ENCODE measurements around the gene GDPD3. TPM values are rescaled to one million over a fixed set of nuclear protein-coding genes. Genes with fewer than 3 reads are reported as not detected.

GDPD3 gene
- total and polyA plus RNA-seq, 2 donors from 2014 or later = 3.6 to 17.7 TPM

- Histone ChIP-seq H3K4me1 (ENCODE audit: control insufficient read depth in 2 of 3, insufficient read depth in 2 of 3, low read depth in 1 of 3, low read length in 3 of 3) (peaks cover 0 to 30% (median 16%) of the 10 kb centered on the region in 3 donors), H3K36me3 (ENCODE audit: control insufficient read depth in 2 of 3, insufficient read depth in 3 of 3, low read length in 3 of 3) (peaks cover 4 to 10% (median 5%) of the 10 kb centered on the region in 3 donors), H3K27ac (ENCODE audit: low read depth in 2 of 2, low read length in 2 of 2) (peak overlapping the region; percentile 36 to 90), H3K9ac (ENCODE audit: low read length in 3 of 3) (peak overlapping the region in 2 of 3 donors; percentile 5 to 93), H3K4me3 (ENCODE audit: low read length in 3 of 3) (peak overlapping the region in 2 of 3 donors; percentile 86 to 87), H3K27me3 (ENCODE audit: control insufficient read depth, insufficient read depth, low read length) (no peaks in the 10 kb centered on the region), H3K9me3 (ENCODE audit: control insufficient read depth in 2 of 3, insufficient read depth in 1 of 3, low read length in 3 of 3) (peaks cover 0 to 10% (median 0%) of the 10 kb centered on the region in 3 donors)
- no peak for FAIRE-seq
- intact Hi-C loops (cut with DNase I) = no loop called here
- TF ChIP-seq, protein P1, sequence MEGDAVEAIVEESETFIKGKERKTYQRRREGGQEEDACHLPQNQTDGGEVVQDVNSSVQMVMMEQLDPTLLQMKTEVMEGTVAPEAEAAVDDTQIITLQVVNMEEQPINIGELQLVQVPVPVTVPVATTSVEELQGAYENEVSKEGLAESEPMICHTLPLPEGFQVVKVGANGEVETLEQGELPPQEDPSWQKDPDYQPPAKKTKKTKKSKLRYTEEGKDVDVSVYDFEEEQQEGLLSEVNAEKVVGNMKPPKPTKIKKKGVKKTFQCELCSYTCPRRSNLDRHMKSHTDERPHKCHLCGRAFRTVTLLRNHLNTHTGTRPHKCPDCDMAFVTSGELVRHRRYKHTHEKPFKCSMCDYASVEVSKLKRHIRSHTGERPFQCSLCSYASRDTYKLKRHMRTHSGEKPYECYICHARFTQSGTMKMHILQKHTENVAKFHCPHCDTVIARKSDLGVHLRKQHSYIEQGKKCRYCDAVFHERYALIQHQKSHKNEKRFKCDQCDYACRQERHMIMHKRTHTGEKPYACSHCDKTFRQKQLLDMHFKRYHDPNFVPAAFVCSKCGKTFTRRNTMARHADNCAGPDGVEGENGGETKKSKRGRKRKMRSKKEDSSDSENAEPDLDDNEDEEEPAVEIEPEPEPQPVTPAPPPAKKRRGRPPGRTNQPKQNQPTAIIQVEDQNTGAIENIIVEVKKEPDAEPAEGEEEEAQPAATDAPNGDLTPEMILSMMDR (IDR thresholded peaks at IDR 0.05; ENCODE audit: borderline replicate concordance, extremely low read depth, insufficient read depth) = no peak
- DNase-seq = peak in 1 of 5 donors; percentile 77
These were observed 18.7 kb downstream of the GDPD3 start for GRCh38 chr16:30094541-30095165.

DNA sequence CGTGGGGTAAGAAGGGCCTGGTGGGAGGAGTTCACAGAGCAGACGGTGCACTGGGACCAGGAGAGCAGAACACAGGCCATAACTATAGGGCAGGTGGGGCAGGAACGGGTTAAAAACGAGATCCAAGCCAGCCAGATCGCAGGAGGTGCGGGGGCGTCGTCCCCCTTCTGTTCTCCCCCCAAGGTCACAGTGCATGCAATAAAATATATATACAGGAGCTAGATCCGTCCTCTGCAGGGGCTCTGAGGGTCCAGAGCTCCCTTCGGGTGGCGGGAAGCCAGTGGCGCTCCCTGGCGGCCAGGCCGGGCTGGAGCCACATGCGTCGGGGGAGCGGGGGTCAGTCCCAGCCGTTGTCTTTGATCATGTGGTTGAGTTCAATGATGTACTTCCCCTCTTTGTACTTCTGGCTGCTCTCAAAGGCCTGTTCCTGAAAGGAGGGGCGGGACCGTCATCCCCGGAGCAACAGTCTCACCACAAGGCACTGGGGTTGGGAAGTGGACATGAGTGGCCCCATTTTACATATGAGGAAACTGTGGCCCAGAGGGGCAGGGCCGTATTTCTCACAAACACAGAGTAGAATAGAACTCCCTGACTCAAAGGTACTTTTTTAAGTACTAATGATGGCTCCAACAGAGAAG, 20.8 kb downstream of the GDPD3 start:
- intact Hi-C loops (cut with DNase I) = no loop called here
- Histone ChIP-seq H3K9ac (ENCODE audit: low read length in 3 of 3) (peak overlapping the region in 2 of 3 donors; percentile 20 to 67), H3K4me1 (ENCODE audit: control insufficient read depth in 2 of 3, insufficient read depth in 2 of 3, low read depth in 1 of 3, low read length in 3 of 3) (peaks cover 0 to 30% (median 16%) of the 10 kb centered on the region in 3 donors), H3K9me3 (ENCODE audit: control insufficient read depth in 2 of 3, insufficient read depth in 1 of 3, low read length in 3 of 3) (peaks cover 0 to 9% (median 0%) of the 10 kb centered on the region in 3 donors), H3K27me3 (ENCODE audit: control insufficient read depth, insufficient read depth, low read length) (no peaks in the 10 kb centered on the region), H3K27ac (ENCODE audit: low read depth in 2 of 2, low read length in 2 of 2) (peak overlapping the region; percentile 62 to 76), H3K36me3 (ENCODE audit: control insufficient read depth in 2 of 3, insufficient read depth in 3 of 3, low read length in 3 of 3) (peaks cover 4 to 10% (median 5%) of the 10 kb centered on the region in 3 donors), H3K4me3 (ENCODE audit: low read length in 3 of 3) (peak overlapping the region; percentile 18 to 65 (median 51))
- DNase-seq = peak; percentile 80 to 92 (median 88)
- no peak for FAIRE-seq
- TF ChIP-seq, protein P1 (IDR thresholded peaks at IDR 0.05; ENCODE audit: borderline replicate concordance, extremely low read depth, insufficient read depth) = peak; percentile 31

- Histone ChIP-seq H3K4me3 (ENCODE audit: low read length in 3 of 3) (peak within 1 kb of the TSS; percentile 57 to 67 (median 65)), H3K27me3 (ENCODE audit: control insufficient read depth, insufficient read depth, low read length) (no peaks in the 10 kb centered on the region), H3K36me3 (ENCODE audit: control insufficient read depth in 2 of 3, insufficient read depth in 3 of 3, low read length in 3 of 3) (peaks cover 4 to 10% (median 5%) of the 10 kb centered on the region in 3 donors), H3K9me3 (ENCODE audit: control insufficient read depth in 2 of 3, insufficient read depth in 1 of 3, low read length in 3 of 3) (peaks cover 0 to 2% (median 0%) of the 10 kb centered on the region in 3 donors), H3K27ac (ENCODE audit: low read depth in 2 of 2, low read length in 2 of 2) (peak within 1 kb of the TSS; percentile 62 to 76), H3K9ac (ENCODE audit: low read length in 3 of 3) (peak within 1 kb of the TSS; percentile 36 to 67 (median 49)), H3K4me1 (ENCODE audit: control insufficient read depth in 2 of 3, insufficient read depth in 2 of 3, low read depth in 1 of 3, low read length in 3 of 3) (peaks cover 0 to 30% (median 16%) of the 10 kb centered on the region in 3 donors)
- intact Hi-C loops (cut with DNase I) = no loop called here
- FAIRE-seq (no peak), DNase-seq (peak; percentile 93 to 97 (median 95))
- TF ChIP-seq, protein P1 (IDR thresholded peaks at IDR 0.05; ENCODE audit: borderline replicate concordance, extremely low read depth, insufficient read depth) = peak; percentile 84
These were observed 21.6 kb downstream of the GDPD3 start, which contains the start of gene TBX6 for GRCh38 chr16:30091474-30092372. TSS of gene TBX6 (minus strand) at chr16:30091924. CDS start at chr16:30091193, 731 bp downstream.

Data from kidney (tissue), 14 donors.